Jurkat, Clone E6-1 (cell line): ENCODE results near the gene LONRF2.
A peak's percentile ranks its signal among the peaks of the same experiment; 100 is the strongest.

ENCODE experiments used
- DNase-seq: peaks from one replicate; pipeline ENCODE4 v3.0.0-alpha.2; 2011; ENCODE audit warnings: low read depth, low spot score
- H3K4me3 ChIP-seq: 2 replicates; pipeline ENCODE4 v1.5.1; 2011; ENCODE audit warnings: mild to moderate bottlenecking, low read length, control low read depth, moderate library complexity

Gene LONRF2

GRCh38 chr2:100303744-100304143 is 18.6 kb downstream of the LONRF2 start:
- no peak for DNase-seq
- no peak overlapping the region for H3K4me3 ChIP-seq

- no peak for DNase-seq
- no peak overlapping the region for H3K4me3 ChIP-seq
These were observed 19.8 kb downstream of the LONRF2 start for GRCh38 chr2:100302585-100302892.

- no peak for DNase-seq
- H3K4me3 ChIP-seq: no peak overlapping the region
These were observed 20.3 kb downstream of the LONRF2 start for GRCh38 chr2:100301881-100302584.

DNA sequence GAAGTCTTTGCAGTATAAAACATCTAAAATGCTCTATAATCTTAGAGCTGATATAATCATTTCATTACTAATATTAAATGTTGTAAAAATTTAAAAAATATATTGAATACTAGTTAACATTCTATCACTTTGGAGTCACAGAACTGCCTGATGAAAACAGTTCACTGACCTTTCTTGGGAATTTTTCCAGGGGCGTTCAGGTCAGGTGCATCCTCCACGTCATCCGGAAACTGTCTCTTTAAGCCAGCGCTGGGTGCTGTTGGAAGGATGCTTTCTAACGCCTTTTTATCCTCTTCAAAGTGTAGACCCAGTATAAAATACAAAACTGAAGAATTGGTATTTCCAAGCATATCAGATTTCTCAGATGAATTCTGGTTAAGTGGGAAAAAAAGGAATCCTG is 22.8 kb downstream of the LONRF2 start:
- DNase-seq: no peak
- no peak overlapping the region for H3K4me3 ChIP-seq

DNA sequence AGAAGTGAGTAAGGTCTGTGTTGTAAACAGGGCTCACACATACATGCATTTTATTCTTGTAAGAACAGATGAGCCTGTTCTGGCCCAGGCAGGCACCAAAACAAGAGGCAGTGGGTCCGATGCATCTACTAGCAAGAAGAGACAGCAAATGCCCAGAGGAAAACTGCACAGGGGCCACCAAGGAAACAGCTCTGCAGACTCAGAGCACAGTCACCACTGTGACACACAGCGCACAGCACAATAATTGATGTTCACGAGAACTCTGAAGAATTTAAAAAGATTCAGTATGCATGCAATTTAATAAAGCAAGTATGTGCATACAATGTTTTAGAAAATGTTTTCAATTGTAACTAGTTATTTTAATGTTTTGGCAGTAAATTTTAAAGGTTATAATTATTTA is 24.8 kb downstream of the LONRF2 start:
- H3K4me3 ChIP-seq: no peak overlapping the region
- DNase-seq: no peak

DNA sequence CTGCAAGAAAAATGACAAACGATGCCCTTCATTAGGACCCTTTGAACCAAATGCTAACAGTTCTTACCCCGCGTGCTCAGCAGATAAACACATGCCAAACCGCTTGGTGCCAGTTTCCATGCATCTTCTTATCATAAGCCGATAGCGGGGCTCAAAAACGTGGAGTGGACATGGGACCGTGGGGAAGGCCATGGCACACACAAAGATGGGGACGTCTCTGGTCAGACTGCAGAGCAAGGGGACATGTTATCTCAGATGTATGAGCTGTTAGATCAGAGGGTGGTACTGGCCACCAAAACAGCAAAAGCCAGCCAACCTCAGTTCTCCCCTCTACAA is 28.2 kb downstream of the LONRF2 start:
- DNase-seq: no peak
- no peak overlapping the region for H3K4me3 ChIP-seq

- no peak overlapping the region for H3K4me3 ChIP-seq
- no peak for DNase-seq
These were observed 28.8 kb downstream of the LONRF2 start for GRCh38 chr2:100293341-100294161.

DNA sequence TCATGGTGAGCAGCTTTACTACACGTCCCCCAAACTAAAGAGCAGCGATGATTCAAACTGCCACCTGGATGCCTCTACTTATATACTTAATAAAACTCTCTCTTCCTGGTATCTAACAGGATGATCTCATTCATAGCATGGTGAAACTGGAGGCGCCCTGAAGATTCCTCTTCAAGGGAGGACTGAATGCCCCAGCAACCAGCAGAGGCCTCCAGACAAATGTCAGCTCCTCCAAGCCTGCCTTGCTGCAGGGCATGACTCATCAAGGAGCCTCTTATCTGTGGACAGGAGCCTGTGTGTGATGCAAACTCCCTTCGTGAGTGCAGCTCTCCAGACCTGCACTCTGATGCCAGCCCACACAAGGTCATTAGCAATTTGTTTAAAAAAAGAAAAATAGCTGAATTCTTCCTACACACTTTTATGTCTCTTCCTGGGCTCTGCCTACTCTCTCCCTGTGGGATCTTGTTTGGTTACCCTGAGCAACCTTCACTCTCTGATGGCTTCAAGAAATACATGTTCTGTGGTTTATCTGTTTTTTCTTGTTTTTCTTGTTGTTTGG is 30.2 kb downstream of the LONRF2 start:
- peak; percentile 47 for DNase-seq
- H3K4me3 ChIP-seq: no peak overlapping the region

GRCh38 chr2:100291152-100291970 is 30.9 kb downstream of the LONRF2 start:
- H3K4me3 ChIP-seq: no peak overlapping the region
- peak; percentile 88 for DNase-seq

- DNase-seq: no peak
- H3K4me3 ChIP-seq: no peak overlapping the region
These were observed 31.6 kb downstream of the LONRF2 start for GRCh38 chr2:100290718-100291151.

GRCh38 chr2:100289020-100289419 is 33.3 kb downstream of the LONRF2 start:
- no peak for DNase-seq
- H3K4me3 ChIP-seq: no peak overlapping the region

- H3K4me3 ChIP-seq: no peak overlapping the region
- DNase-seq: no peak
These were observed 36.0 kb downstream of the LONRF2 start for GRCh38 chr2:100286318-100286717.

DNA sequence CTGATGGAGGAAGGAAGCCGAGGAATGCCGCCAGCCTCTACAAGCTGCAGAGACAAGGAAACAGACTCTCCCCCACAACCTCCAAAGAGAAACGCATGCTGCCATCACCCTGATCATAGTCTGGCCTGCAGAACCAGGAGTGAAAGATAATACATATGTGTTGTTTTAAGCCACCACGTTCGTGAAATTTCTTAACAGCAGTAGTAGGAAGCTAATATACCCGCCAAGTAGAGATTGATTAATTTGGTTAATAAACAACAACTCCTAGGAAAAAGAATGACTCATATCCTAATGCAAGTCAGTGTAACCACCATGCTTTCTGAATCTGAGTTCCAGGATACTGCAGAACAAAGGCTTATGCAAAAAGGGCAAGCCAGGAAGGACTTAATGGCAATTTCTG is 36.6 kb downstream of the LONRF2 start:
- H3K4me3 ChIP-seq: no peak overlapping the region
- DNase-seq: no peak

GRCh38 chr2:100285011-100285410 is 37.3 kb downstream of the LONRF2 start:
- DNase-seq: no peak
- H3K4me3 ChIP-seq: no peak overlapping the region

DNA sequence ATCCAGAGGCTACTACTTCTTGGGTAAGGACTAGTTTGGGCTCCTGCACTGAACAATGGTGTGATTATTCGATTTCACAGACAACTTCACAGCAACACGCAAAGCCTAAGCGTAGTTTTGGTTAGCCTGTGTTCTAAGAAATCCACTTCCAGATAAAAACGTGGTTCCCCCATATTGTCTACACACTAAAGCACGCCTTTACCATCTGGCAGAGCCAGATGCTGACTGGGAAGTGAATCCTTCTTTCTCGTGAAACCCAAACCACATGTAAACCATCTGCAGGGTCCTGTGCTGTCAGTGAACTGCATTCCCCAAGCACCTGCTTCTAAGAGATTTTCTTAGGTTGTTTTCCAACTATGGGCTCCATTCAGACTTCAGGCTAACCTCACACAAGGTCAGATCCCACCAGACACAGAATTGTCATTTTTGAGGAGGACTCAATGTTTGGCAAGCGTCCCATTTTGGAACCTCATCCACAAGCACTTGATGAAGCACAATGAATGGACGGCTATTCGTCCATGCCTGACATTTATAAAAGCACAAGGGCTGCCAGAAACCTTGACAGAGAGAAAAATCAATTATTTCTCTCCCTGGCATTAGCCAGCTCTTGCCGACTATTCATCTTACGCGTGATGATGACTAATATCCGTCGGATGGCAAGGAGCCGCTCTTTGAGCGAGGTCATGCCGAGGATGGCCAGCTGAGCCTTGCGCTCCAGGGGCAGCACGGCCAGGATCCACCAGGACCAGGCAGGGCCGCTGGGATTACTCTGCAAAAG is 38.4 kb downstream of the LONRF2 start:
- DNase-seq: no peak
- no peak overlapping the region for H3K4me3 ChIP-seq

DNA sequence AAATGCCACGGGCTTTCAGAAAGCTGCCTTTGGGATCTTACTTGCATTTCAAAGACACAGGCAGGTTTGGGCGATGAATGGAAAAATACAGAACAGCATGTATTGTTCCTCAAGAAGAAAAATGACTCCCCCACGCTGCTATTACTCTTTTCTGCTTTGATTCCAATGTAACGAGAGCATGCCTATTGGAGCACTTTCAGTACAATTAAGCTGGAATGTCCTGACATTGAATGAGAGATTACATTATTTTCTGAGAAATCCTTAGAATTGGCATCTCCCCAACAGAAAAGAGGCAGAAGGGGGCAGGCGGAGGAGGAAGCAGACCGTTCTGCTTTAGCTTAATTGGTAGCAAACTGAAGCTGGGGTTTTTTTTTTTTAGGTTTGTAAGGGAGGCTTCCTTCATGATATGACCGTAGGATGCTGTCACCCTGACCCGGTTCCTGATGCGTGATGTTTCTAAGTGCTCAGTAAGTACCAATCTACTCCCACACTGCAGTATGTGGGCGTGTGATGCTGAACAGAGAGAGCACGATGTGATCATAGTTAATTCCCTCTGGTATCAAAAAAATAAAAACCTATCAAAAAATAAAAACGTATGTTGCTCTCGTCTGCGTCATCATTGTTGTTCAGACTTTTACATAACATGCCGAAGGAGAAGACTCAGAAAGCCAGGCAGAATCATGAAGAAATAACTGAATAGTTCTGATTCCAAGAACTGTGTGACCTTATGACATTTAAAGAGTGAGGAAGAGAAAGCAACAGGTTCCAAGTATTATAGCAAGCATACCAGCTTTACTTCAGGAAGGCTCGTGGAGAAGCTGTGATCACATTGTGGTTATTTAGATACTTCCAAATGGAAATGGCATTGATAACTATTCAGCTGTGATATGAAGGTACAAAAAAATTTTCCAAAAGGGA is 40.5 kb downstream of the LONRF2 start:
- no peak for DNase-seq
- no peak overlapping the region for H3K4me3 ChIP-seq

- no peak for DNase-seq
- no peak overlapping the region for H3K4me3 ChIP-seq
These were observed 42.4 kb downstream of the LONRF2 start for GRCh38 chr2:100279586-100280534.
